Thoracic aorta (tissue), 2 donors: Measurements from ENCODE around the gene SLC5A10. TPM values are rescaled to one million over a fixed set of nuclear protein-coding genes. Genes with fewer than 3 reads are reported as not detected.

ENCODE experiments used
- ATAC-seq: fragments of 150-250 bp; one replicate; pipeline ENCODE4 v1.8.0; 2017; ENCODE audit warnings: low read depth; ENCODE audit not compliant: insufficient number of reproducible peaks, low FRiP score
- DNase-seq: peaks from one replicate; pipeline ENCODE4 v3.0.0-alpha.2; 2020; ENCODE audit warnings: low spot score
- H3K27ac ChIP-seq, 2 donors: fragments of 200-600 bp; sonication (generic); 1 replicate in 1 of 2; 2 replicates in 1 of 2; pipeline ENCODE4 v1.5.1; 2016; ENCODE audit warnings: mild to moderate bottlenecking in 2 of 2, moderate library complexity in 2 of 2
- H3K27me3 ChIP-seq: fragments of 200-600 bp; sonication (generic); replicated peaks from 2 replicates; pipeline ENCODE4 v1.6.0; 2016; ENCODE audit warnings: mild to moderate bottlenecking; ENCODE audit not compliant: insufficient read depth
- H3K36me3 ChIP-seq: fragments of 200-600 bp; sonication (generic); one replicate; pipeline ENCODE4 v1.5.1; 2016
- H3K4me1 ChIP-seq, 2 donors: fragments of 200-600 bp; sonication (generic); 1 replicate in 1 of 2; 2 replicates in 1 of 2; pipeline versions ENCODE4 v1.5.1 to v1.6.0; 2016; ENCODE audit warnings: low read depth in 2 of 2, mild to moderate bottlenecking in 1 of 2; ENCODE audit not compliant: control insufficient read depth in 1 of 2
- H3K4me3 ChIP-seq: fragments of 200-600 bp; sonication (generic); 2 replicates; pipeline ENCODE4 v1.5.1; 2016; ENCODE audit warnings: mild to moderate bottlenecking
- H3K9me3 ChIP-seq: fragments of 200-600 bp; sonication (generic); 2 replicates; pipeline ENCODE4 v1.5.1; 2016
- total RNA-seq, 2 donors: library from RNA; depleted of rRNA; stranded (reverse); fragments of >200 nt; gene quantifications; one replicate each; pipeline versions ENCODE4 v1.1.0 to v1.2.3, GENCODE V29; 2016
- TF ChIP-seq, protein P1 (sequence below): fragments of 200-600 bp; sonication (generic); IDR thresholded peaks from one replicate; pipeline ENCODE4 v1.5.1; 2019; ENCODE audit warnings: antibody characterized with exemption

The SLC5A10 gene
- total RNA-seq, 2 donors from 2014 or later = not detected

- H3K27ac ChIP-seq = no peak overlapping the region
- TF ChIP-seq, protein P1, sequence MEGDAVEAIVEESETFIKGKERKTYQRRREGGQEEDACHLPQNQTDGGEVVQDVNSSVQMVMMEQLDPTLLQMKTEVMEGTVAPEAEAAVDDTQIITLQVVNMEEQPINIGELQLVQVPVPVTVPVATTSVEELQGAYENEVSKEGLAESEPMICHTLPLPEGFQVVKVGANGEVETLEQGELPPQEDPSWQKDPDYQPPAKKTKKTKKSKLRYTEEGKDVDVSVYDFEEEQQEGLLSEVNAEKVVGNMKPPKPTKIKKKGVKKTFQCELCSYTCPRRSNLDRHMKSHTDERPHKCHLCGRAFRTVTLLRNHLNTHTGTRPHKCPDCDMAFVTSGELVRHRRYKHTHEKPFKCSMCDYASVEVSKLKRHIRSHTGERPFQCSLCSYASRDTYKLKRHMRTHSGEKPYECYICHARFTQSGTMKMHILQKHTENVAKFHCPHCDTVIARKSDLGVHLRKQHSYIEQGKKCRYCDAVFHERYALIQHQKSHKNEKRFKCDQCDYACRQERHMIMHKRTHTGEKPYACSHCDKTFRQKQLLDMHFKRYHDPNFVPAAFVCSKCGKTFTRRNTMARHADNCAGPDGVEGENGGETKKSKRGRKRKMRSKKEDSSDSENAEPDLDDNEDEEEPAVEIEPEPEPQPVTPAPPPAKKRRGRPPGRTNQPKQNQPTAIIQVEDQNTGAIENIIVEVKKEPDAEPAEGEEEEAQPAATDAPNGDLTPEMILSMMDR = no peak
- no peaks in the 10 kb centered on the region for H3K9me3 ChIP-seq
- H3K27me3 ChIP-seq = no peaks in the 10 kb centered on the region
- H3K4me1 ChIP-seq = no peaks in the 10 kb centered on the region
- no peaks in the 10 kb centered on the region for H3K36me3 ChIP-seq
- no peak overlapping the region for H3K4me3 ChIP-seq
- DNase-seq (no peak), ATAC-seq (no peak)
These were observed 6.6 kb downstream of the SLC5A10 start for GRCh38 chr17:18958611-18959010.

DNA sequence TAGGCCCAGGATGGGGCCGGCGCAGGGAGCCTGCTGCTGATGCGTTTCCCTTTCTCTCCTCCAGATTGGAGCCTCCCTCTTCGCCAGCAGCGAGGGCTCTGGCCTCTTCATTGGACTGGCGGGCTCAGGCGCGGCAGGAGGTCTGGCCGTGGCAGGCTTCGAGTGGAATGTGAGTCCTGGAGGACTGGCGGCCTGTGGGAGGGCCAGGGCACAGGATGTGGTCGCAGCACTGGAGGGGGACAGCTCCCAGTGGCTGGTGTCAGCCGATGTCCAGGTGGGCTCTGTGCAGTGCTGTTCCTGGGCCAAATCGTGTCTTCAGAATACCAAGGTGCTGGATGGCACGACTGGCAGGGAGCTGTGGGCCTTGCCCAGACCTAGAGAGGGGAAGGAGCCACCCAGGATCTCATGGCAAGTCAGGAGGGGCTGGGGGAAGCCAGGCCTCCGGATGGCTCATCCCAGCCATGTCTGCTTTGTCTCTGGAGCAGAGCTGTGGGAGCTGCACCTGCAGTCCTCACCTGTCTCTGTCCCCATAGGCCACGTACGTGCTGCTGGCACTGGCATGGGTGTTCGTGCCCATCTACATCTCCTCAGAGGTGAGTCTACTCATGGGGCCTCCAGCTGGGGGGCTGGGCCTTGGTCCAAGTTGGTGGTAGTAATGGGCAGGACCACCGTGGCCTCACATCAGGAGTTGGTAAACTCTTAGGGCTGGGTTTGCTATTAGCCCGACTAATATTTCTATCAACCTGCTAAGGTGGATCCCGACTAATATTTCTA is 7.3 kb downstream of the SLC5A10 start:
- Histone ChIP-seq H3K27ac (no peak overlapping the region), H3K4me1 (no peaks in the 10 kb centered on the region), H3K27me3 (no peaks in the 10 kb centered on the region), H3K4me3 (no peak overlapping the region), H3K9me3 (no peaks in the 10 kb centered on the region), H3K36me3 (no peaks in the 10 kb centered on the region)
- DNase-seq = no peak
- no peak for ATAC-seq
- TF ChIP-seq, protein P1 = no peak

DNA sequence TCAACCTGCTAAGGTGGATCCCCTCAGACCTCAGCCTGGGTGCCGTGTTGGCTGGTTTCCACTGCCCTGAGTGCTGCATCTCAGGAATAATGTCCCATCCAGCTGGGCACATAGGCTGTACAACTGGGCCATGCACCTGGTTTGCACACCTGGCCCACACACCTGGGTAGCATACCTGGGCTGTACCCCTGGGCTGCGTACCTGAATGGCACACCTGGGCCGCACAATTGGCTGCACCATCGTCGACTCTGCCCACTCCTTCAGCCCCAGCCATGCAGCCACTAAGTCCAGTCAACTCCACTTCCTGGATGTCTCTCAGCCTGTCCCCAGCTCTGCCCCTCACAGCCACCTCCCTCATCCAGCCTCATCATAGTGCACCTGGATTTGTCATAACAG is 7.9 kb downstream of the SLC5A10 start:
- H3K27me3 ChIP-seq = no peaks in the 10 kb centered on the region
- H3K4me3 ChIP-seq = no peak overlapping the region
- H3K4me1 ChIP-seq = no peaks in the 10 kb centered on the region
- DNase-seq (no peak), ATAC-seq (no peak)
- no peaks in the 10 kb centered on the region for H3K9me3 ChIP-seq
- no peaks in the 10 kb centered on the region for H3K36me3 ChIP-seq
- no peak overlapping the region for H3K27ac ChIP-seq
- TF ChIP-seq, protein P1 = no peak

- no peaks in the 10 kb centered on the region for H3K36me3 ChIP-seq
- DNase-seq = no peak
- no peak overlapping the region for H3K4me3 ChIP-seq
- no peaks in the 10 kb centered on the region for H3K27me3 ChIP-seq
- H3K27ac ChIP-seq = no peak overlapping the region
- TF ChIP-seq, protein P1 = no peak
- no peak for ATAC-seq
- no peaks in the 10 kb centered on the region for H3K9me3 ChIP-seq
- H3K4me1 ChIP-seq = no peaks in the 10 kb centered on the region
These were observed 8.3 kb downstream of the SLC5A10 start for GRCh38 chr17:18960241-18960665.

GRCh38 chr17:18960803-18961511 is 9.0 kb downstream of the SLC5A10 start:
- Histone ChIP-seq H3K27ac (no peak overlapping the region), H3K36me3 (no peaks in the 10 kb centered on the region), H3K4me3 (no peak overlapping the region), H3K27me3 (no peaks in the 10 kb centered on the region), H3K9me3 (no peaks in the 10 kb centered on the region), H3K4me1 (no peaks in the 10 kb centered on the region)
- ATAC-seq (peak; percentile 50), DNase-seq (peak; percentile 10)
- TF ChIP-seq, protein P1 = peak; percentile 88
